ENCODE data around the gene MRPL50. TPM values are rescaled to one million over a fixed set of nuclear protein-coding genes. Genes with fewer than 3 reads are reported as not detected.

The MRPL50 gene
- total and polyA plus RNA-seq, 8 donors, result 10.2 to 24.6 (median 21.5) TPM

GRCh38 chr9:101381833-101382342 is 16.5 kb downstream of the MRPL50 start:
- no peak for ATAC-seq
- no peak for TF ChIP-seq CTCF (IDR thresholded peaks at IDR 0.05)
- no peak for DNase-seq
- Histone ChIP-seq H3K4me1 (no peaks in the 10 kb centered on the region), H3K27me3 (no peaks in the 10 kb centered on the region), H3K27ac (no peak overlapping the region), H3K4me3 (no peak overlapping the region), H3K9me3 (peaks cover 0 to 22% of the 10 kb centered on the region in 2 donors), H3K36me3 (no peaks in the 10 kb centered on the region)
- intact Hi-C loops (cut with DNase I), result no loop called here

- no peak overlapping the region for H3K4me3 ChIP-seq
- intact Hi-C loops (cut with DNase I), result no loop called here
- H3K27ac ChIP-seq, result no peak overlapping the region
- TF ChIP-seq CTCF (IDR thresholded peaks at IDR 0.05), result no peak
- DNase-seq, result no peak
- H3K27me3 ChIP-seq, result no peaks in the 10 kb centered on the region
- ATAC-seq, result no peak
- H3K9me3 ChIP-seq, result peaks cover 0 to 22% of the 10 kb centered on the region in 2 donors
- no peaks in the 10 kb centered on the region for H3K36me3 ChIP-seq
- no peaks in the 10 kb centered on the region for H3K4me1 ChIP-seq
These were observed 17.3 kb downstream of the MRPL50 start for GRCh38 chr9:101381118-101381517.

- intact Hi-C loops (cut with DNase I), result no loop called here
- no peaks in the 10 kb centered on the region for H3K4me1 ChIP-seq
- no peaks in the 10 kb centered on the region for H3K27me3 ChIP-seq
- H3K36me3 ChIP-seq, result no peaks in the 10 kb centered on the region
- no peak for DNase-seq
- no peak for ATAC-seq
- no peak overlapping the region for H3K27ac ChIP-seq
- H3K9me3 ChIP-seq, result peaks cover 0 to 15% of the 10 kb centered on the region in 2 donors
- no peak for TF ChIP-seq CTCF (IDR thresholded peaks at IDR 0.05)
- no peak overlapping the region for H3K4me3 ChIP-seq
These were observed 18.1 kb downstream of the MRPL50 start for GRCh38 chr9:101380295-101380694.

- no peak for DNase-seq
- peaks cover 0 to 5% of the 10 kb centered on the region in 2 donors for H3K9me3 ChIP-seq
- no peaks in the 10 kb centered on the region for H3K4me1 ChIP-seq
- no peak overlapping the region for H3K27ac ChIP-seq
- TF ChIP-seq CTCF (IDR thresholded peaks at IDR 0.05), result no peak
- no peaks in the 10 kb centered on the region for H3K36me3 ChIP-seq
- no peaks in the 10 kb centered on the region for H3K27me3 ChIP-seq
- H3K4me3 ChIP-seq, result no peak overlapping the region
- intact Hi-C loops (cut with DNase I), result no loop called here
- ATAC-seq, result no peak
These were observed 22.1 kb downstream of the MRPL50 start for GRCh38 chr9:101376111-101376848.

- no peaks in the 10 kb centered on the region for H3K36me3 ChIP-seq
- no peak for TF ChIP-seq CTCF (IDR thresholded peaks at IDR 0.05)
- intact Hi-C loops (cut with DNase I), result no loop called here
- H3K4me1 ChIP-seq, result no peaks in the 10 kb centered on the region
- peaks cover 0 to 5% of the 10 kb centered on the region in 2 donors for H3K9me3 ChIP-seq
- no peak overlapping the region for H3K4me3 ChIP-seq
- no peaks in the 10 kb centered on the region for H3K27me3 ChIP-seq
- no peak overlapping the region for H3K27ac ChIP-seq
- ATAC-seq (no peak), DNase-seq (no peak)
These were observed 22.9 kb downstream of the MRPL50 start for GRCh38 chr9:101375546-101375945.
